Measurements from ENCODE around the gene LPP.

- no peak for TF ChIP-seq ELF4 (IDR thresholded peaks at IDR 0.05)
- no peak for TF ChIP-seq PKNOX1 (IDR thresholded peaks at IDR 0.05)
- TF ChIP-seq L3MBTL2 (conservative IDR thresholded peaks at IDR 0.05), result no peak
Measured at GRCh38 chr3:188778091-188778852, 624.3 kb downstream of the LPP start.
